Measurements from ENCODE around the gene NMS. TPM values are rescaled to one million over a fixed set of nuclear protein-coding genes. Genes with fewer than 3 reads are reported as not detected.

The NMS gene
- total RNA-seq, result not detected
- not detected for polyA plus RNA-seq

- no peaks in the 10 kb centered on the region for H3K4me1 Mint-ChIP-seq
- intact Hi-C loops (cut with micrococcal nuclease), result no loop called here
- CTCF ChIA-PET (ENCODE audit: partially characterized antibody), result no interaction called here
- H3K27me3 ChIP-seq (ENCODE audit: insufficient read depth, low read length), result no peaks in the 10 kb centered on the region
- H3K9me3 Mint-ChIP-seq, result peaks cover 0 to 3% (median 0%) of the 10 kb centered on the region in 8 donors
- no peak within 1 kb of the TSS for H3K27ac Mint-ChIP-seq
- no peak within 1 kb of the TSS for H3K4me3 Mint-ChIP-seq
- no peaks in the 10 kb centered on the region for H3K36me3 Mint-ChIP-seq
- no peak within 1 kb of the TSS for H3K27ac ChIP-seq (ENCODE audit: low read depth, low read length)
- H3K36me3 ChIP-seq (ENCODE audit: insufficient read depth, low read length), result no peaks in the 10 kb centered on the region
- no peaks in the 10 kb centered on the region for H3K9me3 ChIP-seq (ENCODE audit: control insufficient read depth in 1 of 2, low read length in 2 of 2)
- POLR2A ChIA-PET (ENCODE audit: partially characterized antibody), result no interaction called here
- no peak for DNase-seq
- no peaks in the 10 kb centered on the region for H3K4me1 ChIP-seq (ENCODE audit: insufficient read depth, low read length)
- H3K27me3 Mint-ChIP-seq, result peaks cover 30 to 35% of the 10 kb centered on the region in 2 donors
- H3K4me3 ChIP-seq (ENCODE audit: low read length in 2 of 2), result no peak within 1 kb of the TSS
Observed at GRCh38 chr2:100470182-100470581, at the start of gene NMS. NMS (plus strand) TSS chr2:100470482; CDS start chr2:100470489, 7 bp downstream.

GRCh38 chr2:100422320-100423055 lies 47.8 kb upstream of the NMS start:
- peaks cover 0 to 5% of the 10 kb centered on the region in 2 donors for H3K27me3 Mint-ChIP-seq
- ChIA-PET CTCF (ENCODE audit: partially characterized antibody) (no interaction called here), POLR2A (ENCODE audit: partially characterized antibody) (no interaction called here)
- H3K4me1 ChIP-seq (ENCODE audit: insufficient read depth, low read length), result no peaks in the 10 kb centered on the region
- H3K36me3 Mint-ChIP-seq, result no peaks in the 10 kb centered on the region
- intact Hi-C loops (cut with micrococcal nuclease), result no loop called here
- no peaks in the 10 kb centered on the region for H3K27me3 ChIP-seq (ENCODE audit: insufficient read depth, low read length)
- no peak overlapping the region for H3K27ac ChIP-seq (ENCODE audit: low read depth, low read length)
- peaks cover 1 to 8% (median 3%) of the 10 kb centered on the region in 4 donors for H3K4me1 Mint-ChIP-seq
- DNase-seq, result no peak
- no peak overlapping the region for H3K27ac Mint-ChIP-seq
- H3K9me3 ChIP-seq (ENCODE audit: control insufficient read depth in 1 of 2, low read length in 2 of 2), result no peaks in the 10 kb centered on the region
- H3K9me3 Mint-ChIP-seq, result no peaks in the 10 kb centered on the region
- no peak overlapping the region for H3K4me3 Mint-ChIP-seq
- H3K4me3 ChIP-seq (ENCODE audit: low read length in 2 of 2), result no peak overlapping the region
- H3K36me3 ChIP-seq (ENCODE audit: insufficient read depth, low read length), result no peaks in the 10 kb centered on the region

- H3K9me3 ChIP-seq (ENCODE audit: control insufficient read depth in 1 of 2, low read length in 2 of 2), result no peaks in the 10 kb centered on the region
- POLR2A ChIA-PET (ENCODE audit: partially characterized antibody), result no interaction called here
- peaks cover 1 to 6% of the 10 kb centered on the region in 2 donors for H3K27me3 Mint-ChIP-seq
- no peaks in the 10 kb centered on the region for H3K27me3 ChIP-seq (ENCODE audit: insufficient read depth, low read length)
- intact Hi-C loops (cut with micrococcal nuclease), result no loop called here
- no peak overlapping the region for H3K4me3 Mint-ChIP-seq
- no peaks in the 10 kb centered on the region for H3K4me1 ChIP-seq (ENCODE audit: insufficient read depth, low read length)
- H3K4me3 ChIP-seq (ENCODE audit: low read length in 2 of 2), result no peak overlapping the region
- no peak overlapping the region for H3K27ac ChIP-seq (ENCODE audit: low read depth, low read length)
- CTCF ChIA-PET (ENCODE audit: partially characterized antibody), result no interaction called here
- no peaks in the 10 kb centered on the region for H3K36me3 ChIP-seq (ENCODE audit: insufficient read depth, low read length)
- H3K27ac Mint-ChIP-seq, result no peak overlapping the region
- peaks cover 0 to 2% (median 0%) of the 10 kb centered on the region in 8 donors for H3K9me3 Mint-ChIP-seq
- peaks cover 3 to 6% (median 5%) of the 10 kb centered on the region in 4 donors for H3K4me1 Mint-ChIP-seq
- no peak for DNase-seq
- no peaks in the 10 kb centered on the region for H3K36me3 Mint-ChIP-seq
Observed at GRCh38 chr2:100423631-100424030, 46.7 kb upstream of the NMS start.

- peaks cover 0 to 3% (median 0%) of the 10 kb centered on the region in 8 donors for H3K9me3 Mint-ChIP-seq
- H3K4me3 Mint-ChIP-seq, result no peak overlapping the region
- no peaks in the 10 kb centered on the region for H3K36me3 ChIP-seq (ENCODE audit: insufficient read depth, low read length)
- H3K27me3 Mint-ChIP-seq, result peaks cover 3 to 8% of the 10 kb centered on the region in 2 donors
- H3K4me3 ChIP-seq (ENCODE audit: low read length in 2 of 2), result no peak overlapping the region
- DNase-seq, result no peak
- intact Hi-C loops (cut with micrococcal nuclease), result no loop called here
- H3K27ac Mint-ChIP-seq, result no peak overlapping the region
- POLR2A ChIA-PET (ENCODE audit: partially characterized antibody), result no interaction called here
- H3K9me3 ChIP-seq (ENCODE audit: control insufficient read depth in 1 of 2, low read length in 2 of 2), result no peaks in the 10 kb centered on the region
- H3K27me3 ChIP-seq (ENCODE audit: insufficient read depth, low read length), result no peaks in the 10 kb centered on the region
- CTCF ChIA-PET (ENCODE audit: partially characterized antibody), result no interaction called here
- H3K4me1 ChIP-seq (ENCODE audit: insufficient read depth, low read length), result no peaks in the 10 kb centered on the region
- H3K4me1 Mint-ChIP-seq, result peaks cover 3 to 6% (median 5%) of the 10 kb centered on the region in 4 donors
- no peak overlapping the region for H3K27ac ChIP-seq (ENCODE audit: low read depth, low read length)
- H3K36me3 Mint-ChIP-seq, result no peaks in the 10 kb centered on the region
Observed at GRCh38 chr2:100424277-100424875, 45.9 kb upstream of the NMS start.

- Histone ChIP-seq H3K4me1 (ENCODE audit: insufficient read depth, low read length) (no peaks in the 10 kb centered on the region), H3K27me3 (ENCODE audit: insufficient read depth, low read length) (no peaks in the 10 kb centered on the region), H3K9me3 (ENCODE audit: control insufficient read depth in 1 of 2, low read length in 2 of 2) (no peaks in the 10 kb centered on the region), H3K27ac (ENCODE audit: low read depth, low read length) (no peak overlapping the region), H3K36me3 (ENCODE audit: insufficient read depth, low read length) (no peaks in the 10 kb centered on the region), H3K4me3 (ENCODE audit: low read length in 2 of 2) (no peak overlapping the region)
- CTCF ChIA-PET (ENCODE audit: partially characterized antibody), result no interaction called here
- intact Hi-C loops (cut with micrococcal nuclease), result loop anchor here (5.0 kb wide), 1 partner anchor 137 kb away; the partner anchor contains the start of gene PDCL3
- Mint-ChIP-seq H3K9me3 (peaks cover 0 to 3% (median 0%) of the 10 kb centered on the region in 8 donors), H3K4me1 (peaks cover 3 to 6% (median 5%) of the 10 kb centered on the region in 4 donors), H3K4me3 (no peak overlapping the region), H3K27ac (no peak overlapping the region), H3K27me3 (peaks cover 4 to 8% of the 10 kb centered on the region in 2 donors), H3K36me3 (no peaks in the 10 kb centered on the region)
- POLR2A ChIA-PET (ENCODE audit: partially characterized antibody), result no interaction called here
- DNase-seq, result no peak
Observed at GRCh38 chr2:100425107-100425506, 45.2 kb upstream of the NMS start.

- Histone ChIP-seq H3K27ac (ENCODE audit: low read depth, low read length) (no peak overlapping the region), H3K36me3 (ENCODE audit: insufficient read depth, low read length) (no peaks in the 10 kb centered on the region), H3K4me3 (ENCODE audit: low read length in 2 of 2) (no peak overlapping the region), H3K9me3 (ENCODE audit: control insufficient read depth in 1 of 2, low read length in 2 of 2) (no peaks in the 10 kb centered on the region), H3K27me3 (ENCODE audit: insufficient read depth, low read length) (peaks cover 5% of the 10 kb centered on the region), H3K4me1 (ENCODE audit: insufficient read depth, low read length) (no peaks in the 10 kb centered on the region)
- ChIA-PET POLR2A (ENCODE audit: partially characterized antibody) (no interaction called here), CTCF (ENCODE audit: partially characterized antibody) (interaction anchor here (1.1 kb wide), 1 partner anchor 21 kb away, joined by 3 read pairs; no protein-coding TSS in a partner anchor)
- no peak overlapping the region for H3K4me3 Mint-ChIP-seq
- H3K27ac Mint-ChIP-seq, result no peak overlapping the region
- peaks cover 6 to 8% of the 10 kb centered on the region in 2 donors for H3K27me3 Mint-ChIP-seq
- no peak for DNase-seq
- peaks cover 0 to 6% (median 4%) of the 10 kb centered on the region in 8 donors for H3K9me3 Mint-ChIP-seq
- peaks cover 3 to 6% (median 5%) of the 10 kb centered on the region in 4 donors for H3K4me1 Mint-ChIP-seq
- intact Hi-C loops (cut with micrococcal nuclease), result loop anchor here (5.0 kb wide), 1 partner anchor 137 kb away; the partner anchor contains the start of gene PDCL3
- no peaks in the 10 kb centered on the region for H3K36me3 Mint-ChIP-seq
Observed at GRCh38 chr2:100425573-100426383, 44.5 kb upstream of the NMS start.

GRCh38 chr2:100426384-100426720 lies 43.9 kb upstream of the NMS start:
- CTCF ChIA-PET (ENCODE audit: partially characterized antibody), result interaction anchor here (1.1 kb wide), 1 partner anchor 20 kb away, joined by 3 read pairs; no protein-coding TSS in a partner anchor

More at GRCh38 chr2:100426384-100426720, 43.9 kb upstream of the NMS start:
- Mint-ChIP-seq H3K4me3 (no peak overlapping the region), H3K27ac (no peak overlapping the region), H3K4me1 (peaks cover 3 to 6% (median 5%) of the 10 kb centered on the region in 4 donors), H3K36me3 (no peaks in the 10 kb centered on the region), H3K27me3 (peaks cover 8% of the 10 kb centered on the region in 2 donors), H3K9me3 (peaks cover 0 to 10% (median 4%) of the 10 kb centered on the region in 8 donors)
- Histone ChIP-seq H3K27ac (ENCODE audit: low read depth, low read length) (no peak overlapping the region), H3K36me3 (ENCODE audit: insufficient read depth, low read length) (no peaks in the 10 kb centered on the region), H3K4me3 (ENCODE audit: low read length in 2 of 2) (no peak overlapping the region), H3K4me1 (ENCODE audit: insufficient read depth, low read length) (no peaks in the 10 kb centered on the region), H3K27me3 (ENCODE audit: insufficient read depth, low read length) (peaks cover 5% of the 10 kb centered on the region), H3K9me3 (ENCODE audit: control insufficient read depth in 1 of 2, low read length in 2 of 2) (no peaks in the 10 kb centered on the region)
- DNase-seq, result no peak
- POLR2A ChIA-PET (ENCODE audit: partially characterized antibody), result no interaction called here
- intact Hi-C loops (cut with micrococcal nuclease), result loop anchor here (5.0 kb wide), 1 partner anchor 136 kb away; the partner anchor contains the start of gene PDCL3
